ENCODE results near the gene CACNA1S. TPM values are rescaled to one million over a fixed set of nuclear protein-coding genes. Genes with fewer than 3 reads are reported as not detected.

Gene CACNA1S
- total and polyA plus RNA-seq, 2 experiments from 2014 or later: not detected

DNA sequence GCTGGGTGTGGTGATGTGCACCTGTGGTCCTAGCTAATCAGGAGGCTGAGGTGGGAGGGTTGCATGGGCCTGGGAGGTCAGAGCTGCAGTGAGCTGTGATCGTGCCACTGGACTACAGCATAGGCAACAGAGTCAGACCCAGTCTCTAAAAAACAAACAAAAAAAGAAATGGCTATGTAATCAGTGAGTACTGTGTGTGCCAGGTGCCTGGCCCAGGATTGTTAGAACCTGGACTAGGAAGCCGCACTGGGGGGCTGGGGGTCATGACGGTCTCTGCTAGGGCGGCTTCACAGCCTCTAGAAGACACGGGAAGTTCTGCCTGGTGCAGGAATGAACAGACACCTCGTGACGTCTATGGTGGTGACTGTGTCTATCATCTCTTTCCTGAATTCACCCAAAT, 33.6 kb upstream of the CACNA1S start:
- no peaks in the 10 kb centered on the region for H3K27me3 ChIP-seq
- WGBS (ENCODE audit: low lambda C conversion rate, missing lambda C conversion rate): 100% methylated on average over 7 of the region's 7 CpGs
- H3K9me3 ChIP-seq (ENCODE audit: low read depth): no peaks in the 10 kb centered on the region
- no peaks in the 10 kb centered on the region for H3K4me1 ChIP-seq (ENCODE audit: insufficient read depth)
- no peak for TF ChIP-seq EZH2phosphoT487 (IDR thresholded peaks at IDR 0.05; ENCODE audit: low read depth, severe bottlenecking, unreplicated experiment)
- TF ChIP-seq EZH2 (IDR thresholded peaks at IDR 0.05; ENCODE audit: borderline replicate concordance): no peak
- TF ChIP-seq, protein P1, sequence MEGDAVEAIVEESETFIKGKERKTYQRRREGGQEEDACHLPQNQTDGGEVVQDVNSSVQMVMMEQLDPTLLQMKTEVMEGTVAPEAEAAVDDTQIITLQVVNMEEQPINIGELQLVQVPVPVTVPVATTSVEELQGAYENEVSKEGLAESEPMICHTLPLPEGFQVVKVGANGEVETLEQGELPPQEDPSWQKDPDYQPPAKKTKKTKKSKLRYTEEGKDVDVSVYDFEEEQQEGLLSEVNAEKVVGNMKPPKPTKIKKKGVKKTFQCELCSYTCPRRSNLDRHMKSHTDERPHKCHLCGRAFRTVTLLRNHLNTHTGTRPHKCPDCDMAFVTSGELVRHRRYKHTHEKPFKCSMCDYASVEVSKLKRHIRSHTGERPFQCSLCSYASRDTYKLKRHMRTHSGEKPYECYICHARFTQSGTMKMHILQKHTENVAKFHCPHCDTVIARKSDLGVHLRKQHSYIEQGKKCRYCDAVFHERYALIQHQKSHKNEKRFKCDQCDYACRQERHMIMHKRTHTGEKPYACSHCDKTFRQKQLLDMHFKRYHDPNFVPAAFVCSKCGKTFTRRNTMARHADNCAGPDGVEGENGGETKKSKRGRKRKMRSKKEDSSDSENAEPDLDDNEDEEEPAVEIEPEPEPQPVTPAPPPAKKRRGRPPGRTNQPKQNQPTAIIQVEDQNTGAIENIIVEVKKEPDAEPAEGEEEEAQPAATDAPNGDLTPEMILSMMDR (IDR thresholded peaks at IDR 0.05; ENCODE audit: poor library complexity): no peak
- H4K20me1 ChIP-seq (ENCODE audit: insufficient read depth, poor library complexity, severe bottlenecking): peaks cover 4% of the 10 kb centered on the region
- H3K9me2 ChIP-seq (replicated peaks; ENCODE audit: insufficient read depth): no peaks in the 10 kb centered on the region
- H3K27ac ChIP-seq: no peak overlapping the region
- no peak overlapping the region for H3K4me2 ChIP-seq
- peaks cover 7% of the 10 kb centered on the region for H3K79me2 ChIP-seq
- H3K36me3 ChIP-seq (replicated peaks; ENCODE audit: insufficient read depth, low read depth): no peaks in the 10 kb centered on the region
- H3K4me3 ChIP-seq: no peak overlapping the region
- H2AFZ ChIP-seq: no peak overlapping the region
- no peak for DNase-seq (ENCODE audit: low spot score)

DNA sequence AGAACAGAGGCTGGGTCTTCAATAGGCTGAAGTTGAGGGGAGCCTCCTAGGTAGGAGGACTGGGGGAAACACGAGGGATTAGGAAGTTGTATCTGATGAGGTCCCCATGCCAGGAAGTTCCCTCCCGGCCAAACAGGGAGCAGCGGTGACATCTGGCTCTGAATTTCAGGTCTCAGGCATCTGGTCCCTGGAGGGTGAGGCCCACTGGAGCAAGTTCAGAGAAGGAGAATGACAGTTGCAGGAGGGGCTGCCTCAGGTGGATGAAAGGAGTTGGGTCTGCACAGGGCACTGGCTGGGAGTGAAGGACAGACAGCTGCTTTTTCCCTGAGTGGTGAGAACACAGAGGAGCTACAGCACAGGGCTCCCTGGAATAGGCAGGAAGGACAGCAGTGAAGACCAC, 32.9 kb upstream of the CACNA1S start:
- TF ChIP-seq, protein P1 (IDR thresholded peaks at IDR 0.05; ENCODE audit: poor library complexity): no peak
- TF ChIP-seq EZH2phosphoT487 (IDR thresholded peaks at IDR 0.05; ENCODE audit: low read depth, severe bottlenecking, unreplicated experiment): no peak
- no peak for TF ChIP-seq EZH2 (IDR thresholded peaks at IDR 0.05; ENCODE audit: borderline replicate concordance)
- Histone ChIP-seq H3K36me3 (replicated peaks; ENCODE audit: insufficient read depth, low read depth) (no peaks in the 10 kb centered on the region), H3K27me3 (no peaks in the 10 kb centered on the region), H2AFZ (no peak overlapping the region), H3K79me2 (peaks cover 7% of the 10 kb centered on the region), H3K9me2 (replicated peaks; ENCODE audit: insufficient read depth) (no peaks in the 10 kb centered on the region), H4K20me1 (ENCODE audit: insufficient read depth, poor library complexity, severe bottlenecking) (peaks cover 4% of the 10 kb centered on the region), H3K27ac (no peak overlapping the region), H3K9me3 (ENCODE audit: low read depth) (no peaks in the 10 kb centered on the region), H3K4me1 (ENCODE audit: insufficient read depth) (peaks cover 3% of the 10 kb centered on the region), H3K4me2 (no peak overlapping the region), H3K4me3 (no peak overlapping the region)
- 93% methylated on average over 3 of the region's 3 CpGs for WGBS (ENCODE audit: low lambda C conversion rate, missing lambda C conversion rate)
- DNase-seq (ENCODE audit: low spot score): no peak

DNA sequence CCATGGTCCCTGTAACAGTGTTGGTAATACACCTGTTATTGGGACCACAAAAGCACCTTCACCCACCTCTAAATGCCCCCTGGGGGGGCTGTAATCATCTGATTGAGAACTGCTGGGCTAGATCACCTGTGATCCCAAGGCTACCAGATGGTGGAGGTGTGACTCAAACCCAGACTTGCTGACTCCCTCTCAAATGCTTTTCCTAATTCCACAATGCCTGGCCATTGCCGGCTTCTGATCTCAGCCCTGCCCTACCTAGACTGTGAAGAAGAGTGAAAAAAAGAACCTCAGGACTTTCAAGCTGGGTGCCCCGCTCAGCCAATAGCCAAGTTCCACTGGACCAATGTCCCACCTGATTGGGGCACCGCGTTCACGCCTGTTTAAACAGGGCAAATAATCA, 32.5 kb upstream of the CACNA1S start:
- Histone ChIP-seq H3K9me2 (replicated peaks; ENCODE audit: insufficient read depth) (no peaks in the 10 kb centered on the region), H3K79me2 (peaks cover 5% of the 10 kb centered on the region), H2AFZ (no peak overlapping the region), H3K4me1 (ENCODE audit: insufficient read depth) (peaks cover 7% of the 10 kb centered on the region), H3K4me3 (no peak overlapping the region), H3K36me3 (replicated peaks; ENCODE audit: insufficient read depth, low read depth) (no peaks in the 10 kb centered on the region), H3K27me3 (no peaks in the 10 kb centered on the region), H3K27ac (no peak overlapping the region), H4K20me1 (ENCODE audit: insufficient read depth, poor library complexity, severe bottlenecking) (peaks cover 4% of the 10 kb centered on the region), H3K4me2 (no peak overlapping the region), H3K9me3 (ENCODE audit: low read depth) (no peaks in the 10 kb centered on the region)
- no peak for DNase-seq (ENCODE audit: low spot score)
- WGBS (ENCODE audit: low lambda C conversion rate, missing lambda C conversion rate): 82% methylated on average over 5 of the region's 5 CpGs
- TF ChIP-seq, protein P1 (IDR thresholded peaks at IDR 0.05; ENCODE audit: poor library complexity): no peak
- no peak for TF ChIP-seq EZH2phosphoT487 (IDR thresholded peaks at IDR 0.05; ENCODE audit: low read depth, severe bottlenecking, unreplicated experiment)
- TF ChIP-seq EZH2 (IDR thresholded peaks at IDR 0.05; ENCODE audit: borderline replicate concordance): no peak

Data from hepatocyte (in vitro differentiated cells).